HFF-Myc (cell line): ENCODE data around the gene CACNA1I.
"Not testable (repeated sequence)": the region's sequence is repeated elsewhere in the genome, so short reads cannot be mapped to it uniquely, and the experiment has no call there.

Experiments
- DNase-seq: peaks from one replicate; pipeline ENCODE4 v3.0.0-alpha.2; 2011; ENCODE audit warnings: low read depth; ENCODE audit errors: extremely low read depth
- H3K4me3 ChIP-seq: replicated peaks from 2 replicates; pipeline ENCODE4 v1.5.1; 2011; ENCODE audit warnings: low read depth, mild to moderate bottlenecking, control low read depth, low read length
- CTCF ChIP-seq: IDR thresholded peaks from 2 replicates; pipeline ENCODE4 v1.5.1; 2012; ENCODE audit warnings: mild to moderate bottlenecking, low read depth, low read length, control low read depth; ENCODE audit errors: missing control alignments

CACNA1I gene

GRCh38 chr22:39728236-39728860 is 157.8 kb downstream of the CACNA1I start:
- no peak for TF ChIP-seq CTCF
- DNase-seq = no peak
- H3K4me3 ChIP-seq = no peak overlapping the region

- no peak for DNase-seq
- no peak for TF ChIP-seq CTCF
- H3K4me3 ChIP-seq = no peak overlapping the region
These were observed 158.8 kb downstream of the CACNA1I start for GRCh38 chr22:39729141-39729934.

GRCh38 chr22:39731481-39731880 is 160.9 kb downstream of the CACNA1I start:
- no peak overlapping the region for H3K4me3 ChIP-seq
- no peak for TF ChIP-seq CTCF
- DNase-seq = no peak

GRCh38 chr22:39731881-39732555 is 161.5 kb downstream of the CACNA1I start:
- TF ChIP-seq CTCF = no peak
- H3K4me3 ChIP-seq = no peak overlapping the region
- DNase-seq = no peak

GRCh38 chr22:39732625-39733024 is 162.1 kb downstream of the CACNA1I start:
- DNase-seq = no peak
- TF ChIP-seq CTCF = no peak
- no peak overlapping the region for H3K4me3 ChIP-seq

- H3K4me3 ChIP-seq = no peak overlapping the region
- TF ChIP-seq CTCF = no peak
- DNase-seq = no peak
These were observed 162.6 kb downstream of the CACNA1I start for GRCh38 chr22:39733191-39733590.

- not testable (repeated sequence) for DNase-seq
These were observed 163.5 kb downstream of the CACNA1I start for GRCh38 chr22:39734046-39734445.

More at GRCh38 chr22:39734046-39734445, 163.5 kb downstream of the CACNA1I start:
- not testable (repeated sequence) for H3K4me3 ChIP-seq
